HK-2 (cell line): ENCODE measurements around the gene THAP12.
"Not testable (repeated sequence)": the region's sequence is repeated elsewhere in the genome, so short reads cannot be mapped to it uniquely, and the experiment has no call there.

Source experiments
- DNase-seq: peaks from one replicate; pipeline ENCODE4 v3.0.0-alpha.2; 2018; ENCODE audit not compliant: unreplicated experiment

The THAP12 gene

DNA sequence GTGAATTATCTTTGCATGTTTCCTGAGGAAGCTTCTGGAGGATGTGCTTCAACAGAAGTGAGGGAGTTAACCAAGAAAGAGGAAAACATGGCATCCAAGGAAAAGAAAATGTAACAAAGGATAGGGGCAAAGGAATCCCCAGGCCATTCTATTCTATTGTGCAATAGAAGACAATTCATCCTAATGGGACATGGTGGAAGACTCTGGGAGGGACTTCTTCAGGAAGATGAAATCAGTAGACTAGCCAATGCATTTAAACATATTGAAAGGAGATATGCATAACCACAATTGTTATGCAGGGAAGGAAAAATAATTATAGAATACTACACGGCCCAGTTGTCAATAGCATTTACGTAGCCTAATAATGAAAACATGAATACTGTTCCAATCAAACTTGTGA, 55.7 kb downstream of the THAP12 start:
- DNase-seq, result no peak

GRCh38 chr11:76323804-76324203, 57.1 kb downstream of the THAP12 start:
- no peak for DNase-seq

DNA sequence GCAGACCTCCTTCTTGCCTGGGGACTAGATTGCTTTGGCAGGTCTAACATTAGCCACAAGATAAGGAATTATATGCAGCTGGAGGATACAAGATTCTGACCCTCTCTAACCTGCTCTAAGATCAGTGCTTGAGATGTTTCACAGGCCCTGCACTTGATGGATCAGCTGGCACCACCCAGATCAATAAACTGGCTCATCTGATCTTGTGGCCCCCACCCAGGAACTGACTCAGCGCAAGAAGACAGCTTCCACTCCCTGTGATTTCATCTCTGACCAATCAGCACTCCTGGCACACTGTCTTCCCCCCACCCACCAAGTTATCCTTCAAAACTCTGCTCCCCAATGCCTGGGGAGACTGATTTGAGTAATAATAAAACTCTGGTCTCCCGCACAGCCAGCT, 57.6 kb downstream of the THAP12 start:
- not testable (repeated sequence) for DNase-seq

DNA sequence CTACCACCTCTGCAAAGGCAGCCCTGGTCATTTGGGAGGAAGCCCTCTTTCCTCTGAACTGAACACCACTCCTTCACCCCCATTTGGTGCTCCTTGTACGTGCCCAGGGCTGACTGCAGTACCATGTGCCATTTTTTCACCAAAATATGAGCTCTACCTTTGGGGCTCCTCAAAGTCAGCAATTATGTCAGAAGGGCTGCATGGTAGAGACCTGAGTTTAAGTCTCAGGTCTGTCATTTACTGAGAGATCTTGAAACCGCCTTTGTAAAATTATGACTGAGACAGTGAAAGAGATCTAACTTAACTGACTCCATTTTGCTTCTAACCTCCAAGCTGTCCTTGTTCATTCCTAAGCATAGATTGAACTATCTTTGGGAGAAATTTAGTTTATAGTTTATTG, 58.0 kb downstream of the THAP12 start:
- DNase-seq, result no peak

DNA sequence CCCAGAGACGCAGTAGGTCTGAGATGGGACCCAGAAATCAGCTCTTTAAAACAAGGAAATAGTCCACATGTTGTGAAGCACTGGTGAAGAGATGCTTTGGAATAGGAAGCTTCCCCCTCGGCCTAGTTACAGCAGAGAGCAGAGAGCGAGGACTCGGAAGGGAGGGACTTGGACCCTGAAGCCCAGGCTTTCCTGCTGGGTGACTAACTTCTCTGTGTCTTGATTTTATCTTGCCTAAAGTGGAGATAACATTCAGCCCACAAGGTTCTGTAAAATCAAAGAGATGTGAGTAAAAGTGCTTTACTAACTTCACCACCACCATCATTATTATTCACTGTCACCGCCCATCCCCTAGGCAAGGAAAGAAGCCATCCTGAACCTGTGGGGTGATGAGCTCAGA, 58.4 kb downstream of the THAP12 start:
- no peak for DNase-seq

DNA sequence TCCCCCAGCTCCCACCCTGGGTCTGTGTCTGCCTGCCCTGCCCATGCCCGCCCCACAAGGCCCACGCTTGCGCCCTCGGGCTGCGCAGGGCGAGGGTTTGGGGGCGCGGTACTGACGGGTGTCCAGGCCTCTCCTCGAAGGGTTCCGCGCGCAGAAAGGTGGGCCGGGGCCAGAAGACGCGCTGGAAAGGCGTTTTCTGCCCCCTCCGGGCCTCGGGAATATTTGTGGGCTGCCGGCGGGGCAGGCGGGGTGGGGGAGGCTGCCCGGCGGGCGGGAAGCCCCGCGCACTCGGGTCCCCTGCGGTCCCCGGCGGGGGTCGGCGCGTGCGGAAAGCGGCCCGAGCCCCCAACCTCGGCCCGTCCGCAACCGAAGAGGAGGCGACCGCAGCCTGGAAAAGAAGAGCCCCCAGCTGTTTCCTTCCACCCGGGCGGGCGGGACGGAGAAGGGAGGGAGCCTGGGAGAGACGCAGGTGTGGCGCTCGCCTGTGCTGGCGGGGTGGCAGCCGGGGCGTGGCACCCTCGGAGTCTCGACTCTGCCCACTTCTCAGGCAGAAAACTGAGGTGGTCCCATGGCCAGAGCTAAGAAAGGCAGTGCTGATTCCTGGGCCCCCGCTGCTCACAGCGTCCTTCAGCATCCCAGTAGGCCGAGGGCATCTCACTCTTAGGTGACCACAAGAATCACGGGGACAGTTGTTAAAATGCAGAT, 59.0 kb downstream of the THAP12 start:
- DNase-seq, result no peak

GRCh38 chr11:76321340-76321739, 59.6 kb downstream of the THAP12 start:
- no peak for DNase-seq

GRCh38 chr11:76320929-76321328, 60.0 kb downstream of the THAP12 start:
- no peak for DNase-seq

GRCh38 chr11:76319798-76320197, 61.1 kb downstream of the THAP12 start:
- not testable (repeated sequence) for DNase-seq

- DNase-seq, result peak; percentile 72
Observed at GRCh38 chr11:76318744-76319384, 62.1 kb downstream of the THAP12 start.

GRCh38 chr11:76317296-76317695, 63.6 kb downstream of the THAP12 start:
- no peak for DNase-seq

GRCh38 chr11:76316726-76317125, 64.2 kb downstream of the THAP12 start:
- DNase-seq, result no peak

DNA sequence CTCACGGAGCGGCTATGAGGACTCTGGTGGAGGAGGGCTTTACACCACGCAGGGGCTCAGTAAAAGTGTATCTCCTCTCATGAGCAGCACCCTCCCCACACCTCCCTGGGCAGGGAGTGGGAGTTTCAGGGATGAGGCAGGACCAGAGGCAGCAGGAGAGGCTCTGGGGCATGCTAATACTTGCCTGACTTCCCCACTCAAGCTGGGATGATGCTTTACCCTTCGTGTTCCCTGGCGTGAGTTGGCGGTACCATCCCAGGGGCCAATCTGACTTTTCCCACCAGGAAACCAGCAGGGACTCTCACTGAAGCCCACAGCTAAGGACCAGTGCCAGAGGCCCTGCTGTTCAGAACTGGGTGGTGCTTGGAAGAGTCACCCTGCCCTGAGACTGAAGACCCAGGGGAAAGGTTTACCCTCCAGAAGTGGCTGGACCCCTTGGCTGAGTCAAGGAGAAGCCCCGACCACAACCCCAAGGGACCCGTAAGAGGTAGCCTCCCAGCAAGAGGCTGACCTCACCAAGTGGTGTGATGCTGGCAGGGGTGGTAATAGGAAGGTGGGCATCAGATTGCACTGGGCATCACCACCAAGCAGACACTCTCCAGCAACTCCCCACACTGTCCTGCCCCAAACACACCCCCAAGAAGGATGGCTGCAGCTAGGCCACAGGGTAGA, 65.6 kb downstream of the THAP12 start:
- DNase-seq, result no peak

DNA sequence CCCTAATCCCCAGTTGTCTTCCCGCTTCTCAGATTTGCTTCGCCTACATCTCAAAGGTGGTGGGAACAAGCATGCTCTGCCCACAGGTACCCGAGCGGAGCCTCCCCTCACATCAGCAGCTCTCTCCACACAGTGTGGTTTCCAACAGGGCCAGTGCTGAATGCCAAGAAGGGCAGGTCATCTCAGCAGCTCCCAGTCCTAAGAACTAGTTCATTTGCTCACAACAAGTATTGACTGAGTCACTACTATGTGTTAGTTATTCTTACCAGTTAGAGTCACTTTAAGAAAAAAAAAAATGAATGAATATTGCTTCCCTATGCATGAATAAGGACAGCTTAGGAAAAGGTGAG, 66.2 kb downstream of the THAP12 start:
- DNase-seq, result peak; percentile 29

- DNase-seq, result no peak
Observed at GRCh38 chr11:76313913-76314740, 66.8 kb downstream of the THAP12 start.

GRCh38 chr11:76313271-76313670, 67.7 kb downstream of the THAP12 start:
- no peak for DNase-seq

GRCh38 chr11:76310832-76311595, 69.9 kb downstream of the THAP12 start:
- no peak for DNase-seq

DNA sequence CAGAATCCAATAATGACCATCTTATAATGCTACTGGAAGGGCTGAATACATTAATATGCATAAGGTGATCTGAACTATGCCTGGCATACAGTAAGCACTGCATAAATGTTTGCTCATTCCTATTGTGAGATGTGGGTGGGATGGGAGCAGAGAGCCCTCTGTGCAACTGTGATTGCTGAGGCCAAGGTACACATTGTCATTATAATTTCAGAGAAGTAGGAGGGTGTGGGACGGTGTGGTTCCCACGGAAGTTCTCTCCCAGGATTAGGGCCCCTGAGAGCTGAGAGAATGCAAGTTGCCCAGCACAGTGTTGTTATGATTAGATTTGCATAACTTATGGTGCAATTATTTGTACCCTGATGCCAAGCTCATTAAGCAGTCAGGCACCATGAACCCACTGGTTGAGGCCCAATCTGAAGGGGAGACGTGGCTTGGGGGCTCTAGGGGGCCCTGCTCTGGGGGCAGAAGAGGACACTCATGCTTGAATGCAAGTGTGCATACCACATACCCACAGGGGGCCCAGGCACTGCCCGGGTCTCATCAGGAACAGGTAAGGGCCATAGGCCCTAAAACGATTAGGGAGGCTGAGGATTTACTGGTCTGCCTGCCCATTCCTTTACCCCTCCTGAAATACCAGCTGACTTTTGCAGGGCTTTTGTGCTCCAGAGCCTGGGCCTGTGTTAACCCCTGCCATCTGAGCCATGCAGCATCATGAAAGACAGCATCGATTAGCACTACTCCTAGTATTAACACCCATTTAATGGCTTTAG, 72.8 kb downstream of the THAP12 start:
- no peak for DNase-seq

- DNase-seq, result no peak
Observed at GRCh38 chr11:76307396-76307795, 73.5 kb downstream of the THAP12 start.

GRCh38 chr11:76303399-76303798, 77.5 kb downstream of the THAP12 start:
- no peak for DNase-seq

DNA sequence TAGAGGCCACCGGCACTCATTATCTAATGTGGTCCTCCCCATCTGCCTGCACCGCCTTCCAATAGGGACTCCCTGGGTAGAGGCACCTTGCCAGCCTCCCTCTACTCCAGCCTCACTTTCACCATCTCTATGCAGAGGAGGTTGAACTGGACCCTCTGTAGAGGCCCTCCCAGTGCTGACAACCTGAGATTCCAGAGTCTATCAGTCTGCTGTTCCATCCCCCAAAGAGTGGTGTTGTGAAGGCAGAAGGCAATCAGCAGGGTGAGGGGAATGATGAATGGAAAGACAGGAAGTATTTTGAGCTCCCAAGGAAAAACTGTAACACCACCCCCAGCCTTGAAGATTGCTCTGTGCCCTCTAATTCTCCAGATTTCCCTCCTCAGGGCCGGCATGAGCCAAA, 77.9 kb downstream of the THAP12 start:
- no peak for DNase-seq
